Spleen (tissue), 7 donors: ENCODE results near the gene MGAT5.

ENCODE experiments used
- CTCF ChIP-seq, 11 experiments: fragments of 200-600 bp in 7 of 11; fragments of 450-650 bp in 4 of 11; sonication (generic) in 4 of 11; IDR thresholded peaks in 8 of 11; conservative IDR thresholded peaks in 3 of 11; 1 replicate in 7 of 11; 2 replicates in 4 of 11; pipeline versions ENCODE4 v1.4.0 to v1.8.0; 2016 to 2021; ENCODE audit warnings: antibody characterized with exemption in 11 of 11, inconsistent platforms in 4 of 11, mild to moderate bottlenecking in 1 of 11
- POLR2A ChIP-seq, 3 donors: fragments of 450-650 bp; IDR thresholded peaks; one replicate each; pipeline ENCODE4 v1.5.1; 2017; ENCODE audit warnings: antibody characterized with exemption in 3 of 3, mild to moderate bottlenecking in 1 of 3
- donor health status: DM: no; HTN: no; CAD: no; lungs with moderate emphysema.
- donor health status: DM: no; HTN: no; CAD: no.
- donor health status: DM: no; HTN: no; CAD: no.

DNA sequence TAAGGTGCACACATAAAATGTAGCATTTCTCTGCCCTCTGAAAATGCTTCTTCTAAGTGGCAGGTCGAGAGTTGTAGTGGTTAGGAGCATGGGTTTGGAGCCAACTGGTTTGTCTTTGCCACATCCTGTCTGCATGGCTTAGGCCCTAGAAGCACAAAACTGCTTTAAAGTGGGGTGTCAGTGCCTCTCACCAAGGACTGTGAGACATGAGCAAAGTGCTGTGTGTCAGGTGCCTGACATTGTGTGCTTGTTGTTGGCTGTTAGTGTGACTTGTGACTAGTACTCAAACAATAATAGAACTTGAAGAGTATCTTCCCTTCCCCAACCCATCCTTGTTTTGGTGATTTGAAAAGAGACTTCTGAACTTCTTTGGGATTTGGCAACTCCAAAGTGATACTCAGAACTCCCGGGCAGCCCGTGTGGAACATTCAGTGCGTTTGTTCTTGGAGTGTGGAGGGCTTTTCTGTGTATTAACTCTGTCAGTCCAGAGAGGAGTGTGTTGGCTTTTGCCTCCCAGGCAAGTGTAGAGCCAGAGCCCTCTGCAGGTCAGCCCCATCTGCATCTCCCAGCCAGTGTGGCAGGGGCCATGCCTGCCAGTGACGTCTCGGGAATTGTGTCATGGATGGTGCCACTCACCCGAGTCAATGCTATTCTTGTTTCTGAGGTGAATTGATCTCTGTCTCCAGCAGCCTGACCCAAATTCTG, 5.0 kb downstream of the MGAT5 start:
- no peak for TF ChIP-seq POLR2A (IDR thresholded peaks at IDR 0.05)
- TF ChIP-seq CTCF (IDR thresholded peaks at IDR 0.05 in 8 of 11, conservative IDR thresholded peaks at IDR 0.05 in 3 of 11), result no peak
